GM12892 (cell line): ENCODE measurements around the gene LY6G6D.

Experiments used
- POLR2A ChIP-seq: IDR thresholded peaks from 2 replicates; pipeline ENCODE4 v1.6.1; 2011; ENCODE audit warnings: low read depth, low read length, control low read depth
- POLR2AphosphoS5 ChIP-seq: IDR thresholded peaks from 2 replicates; pipeline ENCODE4 v1.6.1; 2011; ENCODE audit warnings: low read depth, low read length, control low read depth
- TAF1 ChIP-seq: IDR thresholded peaks from 2 replicates; pipeline ENCODE4 v1.6.1; 2011; ENCODE audit warnings: low read depth, mild to moderate bottlenecking, control low read depth, low read length, borderline replicate concordance

DNA sequence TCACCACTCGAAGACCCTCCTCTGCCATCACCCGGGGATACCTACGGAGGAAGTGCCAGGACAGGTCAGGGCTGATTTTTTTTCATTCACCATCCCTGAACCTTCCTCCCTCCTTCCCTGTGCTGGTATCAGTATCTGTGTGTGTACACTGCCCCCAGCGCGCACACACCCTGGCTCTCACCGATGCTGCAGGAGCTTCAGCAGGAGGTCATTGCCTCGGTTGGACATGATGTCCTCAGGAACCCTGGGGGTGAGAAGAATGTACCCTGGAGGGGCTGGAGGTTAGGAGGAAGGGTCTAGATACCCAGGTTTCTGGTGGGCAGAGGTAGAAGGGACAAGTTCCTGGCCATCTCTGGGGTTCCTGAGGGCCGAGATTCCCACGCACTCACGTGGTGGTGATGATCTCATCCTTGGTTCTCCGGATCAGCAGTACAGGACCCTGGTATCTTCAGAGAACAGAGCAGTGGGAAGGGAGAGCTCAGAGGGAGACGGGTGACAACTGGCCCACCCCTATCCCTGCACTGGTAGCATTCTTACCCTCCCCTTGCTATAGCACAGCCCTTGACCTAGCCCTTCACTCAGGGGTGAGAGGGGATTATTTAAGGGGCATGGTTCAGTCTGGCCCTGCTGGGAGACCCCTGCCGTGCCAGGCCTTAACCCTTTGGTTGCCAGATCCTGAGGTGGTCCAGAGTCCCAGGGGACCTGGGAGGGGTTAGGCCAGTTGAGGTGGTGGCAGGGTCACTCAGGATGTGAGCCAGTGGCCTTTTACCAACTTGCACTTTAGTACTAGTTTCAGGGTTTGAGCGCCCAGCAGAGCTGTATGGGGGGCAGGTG, 27.1 kb upstream of the LY6G6D start:
- TF ChIP-seq TAF1, result no peak
- TF ChIP-seq POLR2A, result no peak
- no peak for TF ChIP-seq POLR2AphosphoS5
